HG03135 (cell line): ENCODE measurements around the gene MAST1.
A peak's percentile ranks its signal among the peaks of the same experiment; 100 is the strongest.
"Not testable (repeated sequence)": the region's sequence is repeated elsewhere in the genome, so short reads cannot be mapped to it uniquely, and the experiment has no call there.

ENCODE experiments used
- ATAC-seq: cut with Tn5 transposase; IDR thresholded peaks from one replicate; pipeline ENCODE4 v1.9.1; 2021; ENCODE audit warnings: mild to moderate bottlenecking, moderate library complexity; ENCODE audit not compliant: unreplicated experiment

The MAST1 gene

DNA sequence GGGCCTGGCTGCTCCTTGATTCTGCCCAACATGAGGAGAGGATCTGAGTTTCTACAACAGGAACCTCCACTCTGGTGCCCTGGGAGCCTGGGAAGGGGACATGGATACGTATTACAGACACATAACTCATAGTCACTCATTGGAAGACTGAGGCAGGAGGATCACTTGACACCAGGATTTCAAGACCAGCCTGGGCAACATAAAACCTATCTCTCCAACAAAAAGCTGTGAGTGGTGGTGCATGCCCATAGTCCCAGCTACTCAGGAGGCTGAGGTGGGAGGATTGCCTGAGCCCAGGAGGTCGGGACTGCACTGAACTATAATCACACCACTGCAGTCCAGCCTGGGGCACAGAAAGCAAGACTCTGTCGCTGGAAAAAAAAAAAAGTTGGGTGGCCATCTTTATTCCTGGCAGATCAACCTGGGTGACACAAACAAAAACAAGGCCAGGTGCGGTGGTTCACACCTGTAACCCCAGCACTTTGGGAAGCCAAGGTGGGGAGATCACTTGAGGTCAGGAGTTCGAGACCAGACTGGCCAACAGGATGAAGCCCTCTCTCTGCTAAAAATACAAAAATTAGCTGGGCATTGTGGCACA is 49.8 kb downstream of the MAST1 start:
- no peak for ATAC-seq

DNA sequence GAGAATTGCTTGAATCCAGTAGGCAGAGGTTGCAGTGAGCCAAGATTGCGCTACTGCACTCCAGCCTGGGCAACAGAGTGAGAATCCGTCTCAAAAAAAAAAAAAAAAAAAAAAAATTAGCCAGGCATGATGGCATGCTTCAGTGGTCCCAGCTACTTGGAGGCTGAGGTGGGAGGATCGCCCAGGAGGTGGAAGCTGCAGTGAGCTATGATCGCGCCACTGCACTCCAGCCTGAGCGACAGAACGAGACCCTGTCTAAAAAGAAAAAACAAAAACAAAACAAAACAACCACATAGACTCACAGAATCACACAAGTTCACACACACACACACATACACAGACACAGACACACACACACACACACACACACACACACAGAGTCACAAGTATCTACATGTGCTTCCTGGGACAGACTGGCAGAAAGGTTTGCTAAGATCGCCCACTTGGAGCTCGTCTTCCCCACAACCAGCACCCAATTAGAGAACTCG is 52.0 kb downstream of the MAST1 start:
- not testable (repeated sequence) for ATAC-seq

DNA sequence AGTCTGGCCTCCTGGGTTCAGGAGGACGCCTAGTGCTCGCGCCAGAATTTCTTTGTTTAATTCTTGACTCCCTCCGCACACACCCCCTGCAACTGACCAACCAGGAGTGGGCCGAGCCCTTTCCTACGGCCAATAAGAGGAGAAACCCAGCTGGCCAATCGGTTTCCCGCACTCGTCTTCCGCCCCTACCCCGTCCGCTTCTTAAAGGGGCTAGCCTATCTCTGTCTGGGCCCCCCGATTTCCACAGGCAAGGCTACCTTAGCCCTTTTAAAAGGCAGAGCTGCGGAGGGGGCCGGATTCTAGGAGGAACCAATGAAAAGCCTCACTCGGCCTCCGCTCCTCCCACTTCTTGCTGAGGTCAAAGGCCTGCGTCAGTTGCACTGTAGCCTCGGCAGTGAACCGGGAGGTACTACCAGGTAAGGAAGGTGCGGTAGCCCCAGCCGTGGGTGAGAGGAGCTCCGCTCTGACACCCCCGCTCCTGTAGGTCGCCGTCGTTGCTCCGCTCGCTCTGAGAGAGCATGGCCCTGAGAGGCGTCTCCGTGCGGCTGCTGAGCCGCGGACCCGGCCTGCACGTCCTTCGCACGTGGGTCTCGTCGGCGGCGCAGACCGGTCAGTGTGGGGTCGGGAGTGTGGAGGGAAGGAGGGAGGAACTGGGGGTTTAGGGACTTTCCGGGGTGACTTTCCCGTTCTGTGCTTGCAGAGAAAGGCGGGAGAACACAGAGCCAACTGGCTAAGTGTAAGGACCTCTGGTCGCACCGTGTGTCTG is 52.7 kb downstream of the MAST1 start, which contains the start of gene GCDH:
Gene GCDH, plus strand, starts transcription at position 374 of the 766 bp plus-strand sequence. Its CDS starts 145 bp downstream, at position 519.
- ATAC-seq = peak; percentile 88

DNA sequence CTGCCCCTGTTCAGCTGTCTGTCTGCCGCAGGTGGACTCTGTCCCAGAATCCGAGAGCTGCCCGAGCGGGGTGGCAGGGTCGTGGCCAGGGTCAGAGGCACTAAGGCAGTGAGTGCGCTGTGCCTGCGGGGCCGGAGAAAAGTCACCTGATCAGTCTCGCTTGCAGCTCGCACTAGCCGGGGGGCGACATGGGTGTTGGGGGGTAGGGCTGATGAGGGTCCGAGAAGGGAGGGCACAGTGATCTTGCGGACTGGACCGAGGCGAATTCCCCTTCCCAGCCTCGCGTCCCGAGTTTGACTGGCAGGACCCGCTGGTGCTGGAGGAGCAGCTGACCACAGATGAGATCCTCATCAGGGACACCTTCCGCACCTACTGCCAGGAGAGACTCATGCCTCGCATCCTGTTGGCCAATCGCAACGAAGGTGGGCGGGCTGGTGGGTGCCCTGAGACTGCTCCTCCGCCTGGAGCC is 53.3 kb downstream of the MAST1 start:
- no peak for ATAC-seq

- no peak for ATAC-seq
These were observed 55.3 kb downstream of the MAST1 start for GRCh38 chr19:12893582-12893981.

GRCh38 chr19:12896460-12896859 is 58.1 kb downstream of the MAST1 start:
- ATAC-seq = no peak

- peak; percentile 80 for ATAC-seq
These were observed 61.7 kb downstream of the MAST1 start for GRCh38 chr19:12899891-12900518.

DNA sequence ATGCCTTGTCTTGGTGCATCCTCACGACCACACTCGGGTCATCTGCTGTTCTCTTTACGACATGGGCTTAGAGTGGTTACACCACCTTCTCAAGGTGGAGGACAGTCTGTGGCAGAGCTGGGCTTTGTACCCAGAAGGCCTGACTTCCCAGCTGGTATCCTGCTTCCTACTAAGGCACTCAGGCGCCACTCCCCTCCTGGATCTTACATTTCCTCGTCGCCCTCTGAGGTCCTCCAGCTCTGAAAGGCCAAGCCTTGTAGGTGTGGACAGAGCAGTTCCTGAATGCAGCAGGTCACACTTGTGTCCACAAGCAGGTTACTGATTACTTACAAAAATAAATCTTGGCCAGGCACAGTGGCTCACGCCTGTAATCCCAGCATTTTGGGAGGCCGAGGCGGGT is 68.9 kb downstream of the MAST1 start:
- ATAC-seq = no peak

DNA sequence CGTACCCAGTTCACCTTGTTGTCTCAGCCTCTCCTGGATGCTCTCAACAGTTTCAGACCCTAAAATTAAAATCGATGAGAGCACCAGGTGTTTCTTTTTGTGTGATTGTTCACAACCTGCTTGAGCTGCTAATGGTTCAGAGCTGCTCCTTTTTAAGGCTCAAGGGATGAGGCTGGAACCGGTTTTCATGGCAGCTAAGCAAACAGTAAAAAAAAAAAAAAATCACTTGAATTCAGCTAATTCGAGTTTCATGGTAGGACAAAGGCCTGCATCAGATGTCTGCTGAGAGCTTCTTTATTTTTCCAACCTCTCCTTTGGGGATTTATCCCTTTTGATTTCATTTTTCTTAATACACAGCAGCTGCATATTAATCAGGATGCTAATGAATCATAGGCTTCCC is 74.3 kb downstream of the MAST1 start:
- ATAC-seq = no peak

DNA sequence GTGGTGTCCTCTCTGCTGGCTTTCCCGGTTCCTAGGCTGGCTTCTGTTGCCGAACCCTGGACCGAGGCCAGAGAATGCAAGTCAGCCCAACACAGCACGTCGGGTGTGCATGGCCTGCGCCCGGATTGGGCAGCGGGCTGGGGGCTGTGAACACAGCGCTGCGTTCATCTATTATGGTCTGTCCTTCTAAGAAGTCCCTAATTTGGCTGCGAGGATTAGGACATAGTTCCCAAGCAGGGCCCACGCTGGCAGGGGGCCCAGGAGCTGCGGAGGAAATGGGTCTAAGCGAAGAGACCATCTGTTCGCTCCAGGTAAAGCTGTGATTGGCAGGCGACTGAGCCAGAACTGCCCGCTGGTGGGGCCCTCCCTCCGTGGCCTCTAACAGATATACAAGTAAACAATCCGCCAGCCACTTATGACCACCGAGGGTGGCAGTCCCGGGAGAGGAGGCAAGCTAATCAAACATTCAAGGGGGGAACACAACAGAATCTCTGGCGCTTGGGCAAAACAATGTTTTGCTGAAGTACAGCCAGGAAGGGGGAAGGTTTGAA is 74.8 kb downstream of the MAST1 start:
- no peak for ATAC-seq

DNA sequence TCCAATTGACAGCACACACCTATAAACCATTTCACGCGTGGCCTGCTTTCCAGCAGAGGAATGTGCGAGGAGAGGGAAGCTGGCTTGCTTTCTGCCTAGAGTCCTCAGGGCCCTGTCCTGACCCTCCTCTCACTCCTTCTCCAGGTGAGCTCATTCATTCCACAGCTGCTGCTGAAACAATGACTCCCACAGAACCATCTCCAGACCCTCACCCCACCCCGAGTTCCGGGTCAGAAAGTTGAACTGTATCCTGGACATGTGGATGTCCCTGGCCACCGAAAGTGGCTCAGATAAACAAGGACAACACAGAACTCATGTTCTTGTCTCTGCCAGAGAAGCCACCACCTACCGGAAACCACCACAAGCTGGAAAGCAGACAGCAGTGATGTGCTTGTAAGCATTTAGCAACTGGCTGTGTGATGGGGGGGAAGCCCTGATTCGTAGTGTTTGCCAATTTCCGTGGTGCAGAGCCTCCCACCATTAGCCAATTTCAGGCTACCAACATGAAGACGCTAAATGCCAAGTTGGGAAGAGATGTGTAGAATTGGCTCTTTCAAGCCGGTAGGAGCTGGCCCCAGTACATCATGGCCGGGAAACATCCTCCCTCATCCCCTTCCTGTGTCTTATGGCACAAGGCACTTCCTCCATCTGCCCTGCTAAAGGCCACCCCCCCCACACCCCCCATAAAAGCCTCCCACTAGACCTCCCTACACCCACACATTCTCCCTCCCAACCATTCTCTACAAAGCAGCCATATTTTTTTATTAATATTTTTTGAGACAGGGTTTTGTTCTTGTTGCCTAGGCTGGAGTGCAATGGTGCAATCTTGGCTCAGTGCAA is 75.8 kb downstream of the MAST1 start:
- ATAC-seq = no peak

- not testable (repeated sequence) for ATAC-seq
These were observed 77.5 kb downstream of the MAST1 start for GRCh38 chr19:12915860-12916259.

GRCh38 chr19:12918253-12918652 is 79.9 kb downstream of the MAST1 start:
- no peak for ATAC-seq

GRCh38 chr19:12921047-12921446 is 82.7 kb downstream of the MAST1 start:
- ATAC-seq = no peak

- ATAC-seq = no peak
These were observed 84.6 kb downstream of the MAST1 start for GRCh38 chr19:12922959-12923358.
